HG02970 (cell line): ENCODE measurements around the gene OBSCN.
"Not testable (repeated sequence)": the region's sequence is repeated elsewhere in the genome, so short reads cannot be mapped to it uniquely, and the experiment has no call there.

Experiments used
- ATAC-seq: cut with Tn5 transposase; IDR thresholded peaks from one replicate; pipeline ENCODE4 v1.9.1; 2021; ENCODE audit warnings: mild to moderate bottlenecking, moderate library complexity, moderate number of reproducible peaks; ENCODE audit not compliant: unreplicated experiment, low FRiP score

OBSCN gene

GRCh38 chr1:228185641-228185965 is 22.2 kb upstream of the OBSCN start:
- no peak for ATAC-seq

- not testable (repeated sequence) for ATAC-seq
Observed at GRCh38 chr1:228188249-228188648, 19.6 kb upstream of the OBSCN start.

GRCh38 chr1:228190182-228190581 is 17.7 kb upstream of the OBSCN start:
- no peak for ATAC-seq

GRCh38 chr1:228190778-228191177 is 17.1 kb upstream of the OBSCN start:
- ATAC-seq: no peak

GRCh38 chr1:228194436-228194835 is 13.4 kb upstream of the OBSCN start:
- ATAC-seq: no peak

- no peak for ATAC-seq
Observed at GRCh38 chr1:228194921-228195812, 12.7 kb upstream of the OBSCN start.

GRCh38 chr1:228197555-228198147 is 10.2 kb upstream of the OBSCN start:
- no peak for ATAC-seq

GRCh38 chr1:228198977-228199590 is 8.8 kb upstream of the OBSCN start:
- ATAC-seq: no peak

- no peak for ATAC-seq
Observed at GRCh38 chr1:228204958-228205357, 2.9 kb upstream of the OBSCN start.

- no peak for ATAC-seq
Observed at GRCh38 chr1:228205526-228206436, 2.1 kb upstream of the OBSCN start.

GRCh38 chr1:228206582-228207351 is 1.1 kb upstream of the OBSCN start:
- ATAC-seq: no peak

GRCh38 chr1:228207381-228207810 is 448 bp upstream of the OBSCN start:
- no peak for ATAC-seq

GRCh38 chr1:228208831-228209551 is 1.1 kb downstream of the OBSCN start:
- no peak for ATAC-seq

GRCh38 chr1:228209657-228210056 is 1.8 kb downstream of the OBSCN start:
- no peak for ATAC-seq

GRCh38 chr1:228210076-228210651 is 2.3 kb downstream of the OBSCN start:
- ATAC-seq: no peak

- ATAC-seq: no peak
Observed at GRCh38 chr1:228210712-228211530, 3.1 kb downstream of the OBSCN start.

GRCh38 chr1:228211531-228212414 is 3.9 kb downstream of the OBSCN start:
- no peak for ATAC-seq
